ENCODE data around the gene IPPK.

DNA sequence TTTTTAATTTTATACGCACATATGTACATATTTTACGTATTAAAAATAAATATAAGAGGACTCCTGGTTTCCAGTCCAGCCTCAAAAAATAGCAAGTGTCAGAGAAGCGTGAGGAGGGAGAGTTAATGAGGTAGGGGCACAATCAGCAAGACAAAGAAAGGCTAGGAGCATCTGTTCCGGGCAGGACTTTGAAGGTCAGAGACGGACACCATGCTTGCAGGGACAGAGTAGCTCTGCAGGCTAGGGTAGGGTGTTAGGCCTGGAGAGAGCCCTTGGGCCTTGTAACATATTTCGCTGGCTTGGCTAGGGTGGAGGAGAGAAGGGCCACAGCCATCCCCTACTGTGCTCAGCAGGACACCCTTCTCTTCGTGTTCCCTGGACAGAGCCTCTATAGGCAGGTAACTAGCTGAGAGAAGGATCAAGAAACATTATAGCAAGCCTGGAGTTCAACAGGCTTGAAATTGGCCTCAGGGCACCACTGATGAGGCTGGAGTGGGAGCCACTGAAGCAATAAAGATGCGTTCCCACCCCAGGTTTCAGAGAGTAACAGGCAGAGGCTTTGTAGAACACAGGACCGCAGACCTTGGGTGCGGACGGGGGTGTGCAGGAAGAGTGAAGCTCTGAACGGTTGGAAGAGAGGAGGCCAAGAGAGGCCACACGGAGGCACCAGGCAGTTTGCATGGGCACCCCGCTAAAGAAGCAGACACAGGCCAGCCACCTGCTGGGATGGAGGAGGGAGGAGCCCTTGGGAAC lies 9.7 kb upstream of the IPPK start:
- TF ChIP-seq GATA3 (IDR thresholded peaks at IDR 0.05; ENCODE audit: low read depth, low read length) (no peak), GATA2 (IDR thresholded peaks at IDR 0.05; ENCODE audit: low read depth, low read length) (no peak)
